WTC11 (cell line): ENCODE measurements around the gene TMCO2. TPM values are rescaled to one million over a fixed set of nuclear protein-coding genes. Genes with fewer than 3 reads are reported as not detected.

Experiments
- ATAC-seq: fragments of 200-7000 bp; cut with Tn5 transposase; 2 replicates; pipeline ENCODE4 v1.10.0; 2021; ENCODE audit warnings: mild to moderate bottlenecking, moderate library complexity
- CTCF ChIA-PET: fragments of 300-600 bp; sonication (Branson Sonifier 250); formaldehyde crosslinking; loops from one replicate; lab custom pipeline; 2021; ENCODE audit warnings: antibody characterized with exemption; lab: Charles Lee
- POLR2A ChIA-PET: fragments of 350-600 bp; sonication (Branson Sonifier 250); formaldehyde crosslinking; loops from one replicate; lab custom pipeline; 2021; ENCODE audit warnings: antibody characterized with exemption; lab: Charles Lee
- DNase-seq: peaks from one replicate; pipeline ENCODE4 v3.0.0; 2021; ENCODE audit warnings: low spot score
- H3K27ac Mint-ChIP-seq: 2 replicates; pipeline ENCODE4 v1.8.0; 2021; ENCODE audit warnings: mixed read lengths
- H3K27me3 Mint-ChIP-seq: 2 replicates; pipeline ENCODE4 v1.8.0; 2021; ENCODE audit warnings: low read depth, mild to moderate bottlenecking, moderate library complexity, mixed read lengths
- H3K36me3 Mint-ChIP-seq: 2 replicates; pipeline ENCODE4 v1.8.0; 2021; ENCODE audit warnings: mixed read lengths
- H3K4me1 Mint-ChIP-seq: 2 replicates; pipeline ENCODE4 v1.8.0; 2022; ENCODE audit warnings: mixed read lengths
- H3K4me3 Mint-ChIP-seq: 2 replicates; pipeline ENCODE4 v1.8.0; 2021; ENCODE audit warnings: mild to moderate bottlenecking, moderate library complexity, mixed read lengths
- H3K9me3 Mint-ChIP-seq: 2 replicates; pipeline ENCODE4 v1.8.0; 2021; ENCODE audit warnings: mixed read lengths
- AFF4 ChIP-seq: sonication (generic); formaldehyde crosslinking; IDR thresholded peaks from 2 replicates; pipeline ENCODE4 v1.8.1; 2023; ENCODE audit warnings: mild to moderate bottlenecking, missing genetic modification reagents, borderline replicate concordance
- ATF3 ChIP-seq: sonication (generic); formaldehyde crosslinking; conservative IDR thresholded peaks from 2 replicates; pipeline ENCODE4 v1.8.1; 2022; ENCODE audit warnings: mild to moderate bottlenecking, missing genetic modification reagents
- E2F1 ChIP-seq: sonication (generic); formaldehyde crosslinking; IDR thresholded peaks from 2 replicates; pipeline ENCODE4 v1.8.0; 2022; ENCODE audit warnings: mild to moderate bottlenecking, missing genetic modification reagents
- HMGA2 ChIP-seq: fragments of 250-450 bp; sonication (Bioruptor Pico); IDR thresholded peaks from 2 replicates; pipeline ENCODE4 v1.4.0; 2021; ENCODE audit warnings: mild to moderate bottlenecking, moderate library complexity
- HMGXB4 ChIP-seq: sonication (generic); formaldehyde crosslinking; IDR thresholded peaks from 2 replicates; pipeline ENCODE4 v1.8.1; 2023; ENCODE audit warnings: mild to moderate bottlenecking, moderate library complexity, missing genetic modification reagents
- MAX ChIP-seq: sonication (generic); formaldehyde crosslinking; IDR thresholded peaks from 2 replicates; pipeline ENCODE4 v1.8.0; 2022; ENCODE audit warnings: mild to moderate bottlenecking, missing genetic modification reagents
- MXD4 ChIP-seq: fragments of 250-450 bp; sonication (Bioruptor Pico); IDR thresholded peaks from 2 replicates; pipeline ENCODE4 v1.8.0; 2021; ENCODE audit warnings: mild to moderate bottlenecking, moderate library complexity, borderline replicate concordance
- OVOL2 ChIP-seq: fragments of 250-450 bp; sonication (Bioruptor Pico); IDR thresholded peaks from 2 replicates; pipeline ENCODE4 v1.9.0; 2021; ENCODE audit warnings: mild to moderate bottlenecking, borderline replicate concordance
- SMAD4 ChIP-seq: sonication (generic); formaldehyde crosslinking; IDR thresholded peaks from 2 replicates; pipeline ENCODE4 v1.8.0; 2022; ENCODE audit warnings: mild to moderate bottlenecking, missing genetic modification reagents
- TEAD1 ChIP-seq: sonication (generic); formaldehyde crosslinking; IDR thresholded peaks from 2 replicates; pipeline ENCODE4 v1.8.0; 2022; ENCODE audit warnings: mild to moderate bottlenecking, missing genetic modification reagents
- TEAD4 ChIP-seq: sonication (generic); formaldehyde crosslinking; IDR thresholded peaks from 2 replicates; pipeline ENCODE4 v1.8.0; 2022; ENCODE audit warnings: mild to moderate bottlenecking, missing genetic modification reagents
- TP53 ChIP-seq: sonication (generic); formaldehyde crosslinking; IDR thresholded peaks from 2 replicates; pipeline ENCODE4 v1.8.1; 2023; ENCODE audit warnings: mild to moderate bottlenecking, missing genetic modification reagents
- USF1 ChIP-seq: sonication (generic); formaldehyde crosslinking; IDR thresholded peaks from 2 replicates; pipeline ENCODE4 v1.8.0; 2022; ENCODE audit warnings: mild to moderate bottlenecking, missing genetic modification reagents
- ZBTB43 ChIP-seq: sonication (generic); formaldehyde crosslinking; IDR thresholded peaks from 2 replicates; pipeline ENCODE4 v1.8.1; 2023; ENCODE audit warnings: mild to moderate bottlenecking, missing genetic modification reagents
- ZMAT4 ChIP-seq: fragments of 250-450 bp; sonication (Bioruptor Pico); IDR thresholded peaks from 2 replicates; pipeline ENCODE4 v1.9.0; 2021; ENCODE audit warnings: mild to moderate bottlenecking
- ZNF138 ChIP-seq: sonication (generic); formaldehyde crosslinking; conservative IDR thresholded peaks from 2 replicates; pipeline ENCODE4 v1.8.1; 2022; ENCODE audit warnings: mild to moderate bottlenecking, moderate library complexity, missing genetic modification reagents
- ZNF219 ChIP-seq: sonication (generic); formaldehyde crosslinking; IDR thresholded peaks from 2 replicates; pipeline ENCODE4 v1.8.0; 2023; ENCODE audit warnings: missing genetic modification reagents, mild to moderate bottlenecking, borderline replicate concordance
- ZNF281 ChIP-seq: sonication (generic); formaldehyde crosslinking; IDR thresholded peaks from 2 replicates; pipeline ENCODE4 v1.8.0; 2023; ENCODE audit warnings: mild to moderate bottlenecking, missing genetic modification reagents
- ZNF416 ChIP-seq: fragments of 250-450 bp; sonication (Bioruptor Pico); IDR thresholded peaks from 2 replicates; pipeline ENCODE4 v1.9.0; 2021; ENCODE audit warnings: mild to moderate bottlenecking, inconsistent platforms
- ZNF671 ChIP-seq: fragments of 250-450 bp; sonication (Bioruptor Pico); IDR thresholded peaks from 2 replicates; pipeline ENCODE4 v1.8.0; 2021; ENCODE audit warnings: mild to moderate bottlenecking
- ZSCAN18 ChIP-seq: fragments of 250-450 bp; sonication (Bioruptor Pico); IDR thresholded peaks from 2 replicates; pipeline ENCODE4 v2.1.2; 2022; ENCODE audit warnings: mild to moderate bottlenecking, moderate library complexity
- total RNA-seq: library from RNA; stranded (reverse); gene quantifications from 3 replicates; pipeline ENCODE4 v1.2.3, GENCODE V29; 2021

The TMCO2 gene
- total RNA-seq, 1 experiment from 2014 or later, result not detected

GRCh38 chr1:40251456-40251855, 3.7 kb downstream of the TMCO2 start:
- CTCF ChIA-PET, result interaction anchor here (1.3 kb wide), 1 partner anchor 63 kb away, joined by 6 read pairs; no protein-coding TSS in a partner anchor
- no peak overlapping the region for H3K27ac Mint-ChIP-seq
- POLR2A ChIA-PET, result interaction anchor here (0.6 kb wide), 1 partner anchor 35 kb away, joined by 3 read pairs; no protein-coding TSS in a partner anchor
- H3K4me1 Mint-ChIP-seq, result peaks cover 2% of the 10 kb centered on the region
- no peaks in the 10 kb centered on the region for H3K9me3 Mint-ChIP-seq
- H3K27me3 Mint-ChIP-seq, result no peaks in the 10 kb centered on the region
- H3K36me3 Mint-ChIP-seq, result no peaks in the 10 kb centered on the region
- no peak overlapping the region for H3K4me3 Mint-ChIP-seq
- TF ChIP-seq TEAD4 (CRISPR knock-in tag) (no peak), TP53 (CRISPR knock-in tag) (no peak), TEAD1 (CRISPR knock-in tag) (no peak), HMGA2 (CRISPR knock-in tag) (no peak), ZSCAN18 (CRISPR knock-in tag) (no peak), ZNF138 (no peak), USF1 (CRISPR knock-in tag) (no peak), ZMAT4 (no peak)
- ATAC-seq (no peak), DNase-seq (no peak)

GRCh38 chr1:40252601-40253000, 4.9 kb downstream of the TMCO2 start:
- H3K9me3 Mint-ChIP-seq, result no peaks in the 10 kb centered on the region
- CTCF ChIA-PET, result no interaction called here
- no peak for TF ChIP-seq ATF3 (CRISPR knock-in tag)
- TF ChIP-seq AFF4 (CRISPR knock-in tag), result no peak
- no peak for TF ChIP-seq E2F1 (CRISPR knock-in tag)
- TF ChIP-seq ZNF416, result no peak
- TF ChIP-seq MAX (CRISPR knock-in tag), result no peak
- no peak for TF ChIP-seq ZNF219 (CRISPR knock-in tag)
- TF ChIP-seq MXD4 (CRISPR knock-in tag), result no peak
- TF ChIP-seq SMAD4 (CRISPR knock-in tag), result no peak
- no peak for TF ChIP-seq ZBTB43 (CRISPR knock-in tag)
- TF ChIP-seq OVOL2 (CRISPR knock-in tag), result no peak
- no peak for TF ChIP-seq TEAD4 (CRISPR knock-in tag)
- TF ChIP-seq ZNF281 (CRISPR knock-in tag), result no peak
- TF ChIP-seq HMGXB4, result no peak
- TF ChIP-seq ZNF671 (CRISPR knock-in tag), result no peak

More at GRCh38 chr1:40252601-40253000, 4.9 kb downstream of the TMCO2 start:
- Mint-ChIP-seq H3K36me3 (no peaks in the 10 kb centered on the region), H3K4me1 (peaks cover 6% of the 10 kb centered on the region), H3K4me3 (no peak overlapping the region), H3K27ac (no peak overlapping the region), H3K27me3 (no peaks in the 10 kb centered on the region)
- POLR2A ChIA-PET, result no interaction called here
- ATAC-seq (no peak), DNase-seq (no peak)
